GM12878 (cell line): Measurements from ENCODE around the gene FCRL6. TPM values are rescaled to one million over a fixed set of nuclear protein-coding genes. Genes with fewer than 3 reads are reported as not detected.

Source experiments
- ATAC-seq: fragments of 200-7000 bp; cut with Tn5 transposase; 3 replicates; pipeline ENCODE4 v1.9.1; 2020; ENCODE audit warnings: mild to moderate bottlenecking, moderate library complexity
- BruUV-seq: library from RNA; stranded (reverse); fragments of 400-500 nt; replicated peaks from 2 replicates; lab custom pipeline; 2021; lab: Mats Ljungman, UMichigan
- CTCF ChIA-PET: fragments of 300-600 bp; sonication (Branson Sonifier 250); formaldehyde crosslinking; extraction: SDS; loops from one replicate; lab custom pipeline; 2021; ENCODE audit warnings: inconsistent platforms; lab: Yijun Ruan, JAX
- POLR2A ChIA-PET: fragments of 350-600 bp; formaldehyde crosslinking; extraction: SDS; loops from one replicate; lab custom pipeline; 2021; ENCODE audit warnings: inconsistent platforms; lab: Charles Lee
- RAD21 ChIA-PET: fragments of 300-600 bp; sonication (Branson Sonifier 250); formaldehyde crosslinking; loops from one replicate; lab custom pipeline; 2023; ENCODE audit warnings: antibody characterized with exemption; ENCODE audit not compliant: unreplicated experiment; lab: Charles Lee
- SMC1A ChIA-PET: fragments of 300-600 bp; sonication (Branson Sonifier 250); formaldehyde crosslinking; loops from one replicate; lab custom pipeline; 2023; ENCODE audit not compliant: unreplicated experiment, uncharacterized antibody; lab: Charles Lee
- DNase-seq: peaks from one replicate; pipeline ENCODE4 v3.0.0-alpha.2; 2011; ENCODE audit warnings: low read depth, low spot score
- FAIRE-seq: peaks from 3 replicates; lab custom pipeline; 2011; peaks lifted over from hg19 to GRCh38; lab: Jason Lieb, UNC
- H2AFZ ChIP-seq: 2 replicates; pipeline ENCODE4 v1.6.0; 2011; ENCODE audit warnings: low read depth, low read length, control low read depth; ENCODE audit not compliant: control insufficient read depth
- H3K27ac ChIP-seq: 2 replicates; pipeline ENCODE4 v1.5.1; 2011; ENCODE audit warnings: control low read depth; ENCODE audit not compliant: control insufficient read depth, insufficient read depth
- H3K27me3 ChIP-seq, 2 experiments: replicated peaks in 1 of 2; 2 replicates each; pipeline versions ENCODE4 v1.6.0 to v1.6.1; 2011; ENCODE audit warnings: low read length in 1 of 2; ENCODE audit not compliant: control insufficient read depth in 2 of 2, insufficient read depth in 2 of 2
- H3K36me3 ChIP-seq, 2 experiments: 2 replicates each; pipeline ENCODE4 v1.5.1; 2011; ENCODE audit warnings: low read length in 1 of 2; ENCODE audit not compliant: control insufficient read depth in 2 of 2, insufficient read depth in 2 of 2
- H3K4me1 ChIP-seq: 2 replicates; pipeline ENCODE4 v1.6.1; 2011; ENCODE audit warnings: mild to moderate bottlenecking, low read length, moderate library complexity, mixed read lengths; ENCODE audit not compliant: control insufficient read depth, insufficient read depth
- H3K4me2 ChIP-seq: 2 replicates; pipeline ENCODE4 v1.6.0; 2011; ENCODE audit warnings: control low read depth; ENCODE audit not compliant: control insufficient read depth, insufficient read depth
- H3K4me3 ChIP-seq: fragments of 200-600 bp; sonication (generic); 2 replicates; pipeline ENCODE4 v1.5.1; 2016
- H3K79me2 ChIP-seq: 2 replicates; pipeline ENCODE4 v1.6.0; 2011; ENCODE audit warnings: low read length; ENCODE audit not compliant: control insufficient read depth, insufficient read depth
- H3K9ac ChIP-seq: 2 replicates; pipeline ENCODE4 v1.8.0; 2011; ENCODE audit warnings: low read length, control low read depth, mixed read lengths; ENCODE audit not compliant: control insufficient read depth, insufficient read depth
- H3K9me3 ChIP-seq: replicated peaks from 3 replicates; pipeline ENCODE4 v1.5.1; 2011; ENCODE audit warnings: mild to moderate bottlenecking, low read length; ENCODE audit not compliant: control insufficient read depth, insufficient read depth
- H4K20me1 ChIP-seq: 2 replicates; pipeline ENCODE4 v1.6.0; 2011; ENCODE audit not compliant: control insufficient read depth, insufficient read depth
- E2F8 ChIP-seq: fragments of 450-650 bp; IDR thresholded peaks from 2 replicates; pipeline ENCODE4 v1.6.1; 2018; ENCODE audit warnings: mild to moderate bottlenecking, low read depth, moderate library complexity; ENCODE audit not compliant: partially characterized antibody
- HCFC1 ChIP-seq: fragments of 150-350 bp; IDR thresholded peaks from 2 replicates; pipeline ENCODE4 v1.6.1; 2014; ENCODE audit warnings: low read length
- SMAD5 ChIP-seq: IDR thresholded peaks from 2 replicates; pipeline ENCODE4 v1.6.1; 2016; ENCODE audit warnings: antibody characterized with exemption, low read depth
- WGBS: methylation state at CpG from one replicate; pipeline ENCODE4 v1.1.6; 2016; ENCODE audit warnings: low lambda C conversion rate; ENCODE audit not compliant: insufficient replicate concordance, insufficient coverage; ENCODE audit errors: missing lambda C conversion rate; 5-methylcytosine and 5-hydroxymethylcytosine counted together
- in situ Hi-C: fragments of 300-500 bp; cut with MboI; formaldehyde crosslinking; loops from 9 replicates; pipeline ENCODE4 v1.14.3; 2018; ENCODE audit warnings: mixed read lengths
- intact Hi-C: fragments of 100-400 bp; cut with micrococcal nuclease; formaldehyde crosslinking; loops from one replicate; pipeline ENCODE4 v1.14.2; 2022; ENCODE audit not compliant: unreplicated experiment
- polyA plus RNA-seq, 11 experiments: library from polyadenylated mRNA; depleted of rRNA in 4 of 11; unstranded in 6 of 11; stranded (reverse) in 5 of 11; fragments of >200 nt; fragmentation: Nextera tagmentation in 4 of 11; fragmentation: Illumina TruSeq in 1 of 11; extraction: Ambion mirVana in 4 of 11; extraction: Trizol in 1 of 11; gene quantifications; 1 replicate in 1 of 11; 2 replicates in 10 of 11; pipeline versions ENCODE4 v1.2.1 to v1.2.3, GENCODE V29; 2011 to 2016; ENCODE audit warnings: inconsistent platforms in 2 of 11, missing spikeins in 2 of 11, low read depth in 1 of 11
- total RNA-seq, 4 experiments: library from RNA; depleted of rRNA in 3 of 4; stranded (reverse); fragments of >200 nt in 3 of 4; fragmentation: Illumina TruSeq in 1 of 4; extraction: Trizol in 1 of 4; gene quantifications; 2 replicates each; pipeline versions ENCODE4 v1.2.1 to v1.2.3, GENCODE V29; 2013 to 2021
- TF ChIP-seq, protein P1 (sequence below): IDR thresholded peaks from 2 replicates; pipeline ENCODE4 v1.6.1; 2012; ENCODE audit warnings: low read depth, low read length, improper control_type of control experiment

The FCRL6 gene
- total and polyA plus RNA-seq, 10 of the 15 experiments (the other 5 are each of a cell fraction or from before 2014, with no cell fraction given) = 0.04 to 0.16 (median 0.11) TPM; not detected in 7

DNA sequence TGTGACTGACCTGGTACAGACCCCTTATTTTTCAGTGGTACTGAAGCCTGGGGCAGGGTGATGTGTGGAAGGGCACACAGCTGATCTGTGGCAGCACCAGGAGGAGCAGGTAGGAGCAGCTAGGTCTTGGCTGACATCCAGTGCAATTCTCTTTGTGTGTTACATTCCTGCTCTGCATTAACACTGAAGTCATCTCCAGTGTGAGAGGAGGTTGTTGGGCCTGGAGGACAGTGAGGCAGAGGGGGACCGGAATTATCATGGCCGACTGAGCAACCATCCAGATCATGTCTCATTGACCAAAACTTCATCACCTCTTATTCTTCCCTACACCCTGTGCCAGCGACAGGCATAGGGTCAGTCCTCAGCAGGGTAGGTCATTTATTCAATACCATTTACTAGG, 26.0 kb downstream of the FCRL6 start:
- Histone ChIP-seq H3K4me1 (peaks cover 35% of the 10 kb centered on the region), H3K27me3 (0 out of 4 replicates have a peak, but pooled peaks cover 0 to 4% of the 10 kb centered on the region in 2 experiments), H3K27ac (no peak overlapping the region), H3K4me3 (no peak overlapping the region), H3K36me3 (no peaks in the 10 kb centered on the region), H3K9ac (no peak overlapping the region), H3K9me3 (peaks cover 2% of the 10 kb centered on the region; the same call in 1 of the 3 replicates), H2AFZ (no peak overlapping the region), H3K4me2 (peak overlapping the region; percentile 21), H3K79me2 (no peaks in the 10 kb centered on the region), H4K20me1 (no peaks in the 10 kb centered on the region)
- in situ Hi-C loops = no loop called here
- no peak for ATAC-seq
- 76% methylated on average over 3 of the region's 3 CpGs for WGBS
- ChIA-PET POLR2A (no interaction called here), CTCF (interaction anchor here (0.6 to 16.1 kb wide), 4 partner anchors 27 to 64 kb away, joined by 3 to 178 read pairs (median 5); partner anchors contain the start of gene FCRL6), RAD21 (interaction anchor here (0.7 to 1.0 kb wide), 4 partner anchors 28 to 699 kb away, joined by 3 to 5 read pairs (median 4); no protein-coding TSS in a partner anchor), SMC1A (interaction anchor here (0.9 to 3.4 kb wide), 5 partner anchors 9 to 76 kb away, joined by 3 to 21 read pairs (median 4); no protein-coding TSS in a partner anchor)
- BruUV-seq = no TSS peak
- intact Hi-C loops = loop anchor here (2.0 to 5.0 kb wide), 2 partner anchors 29 to 46 kb away; partner anchors contain the start of gene DUSP23
- no peak for TF ChIP-seq E2F8
- no peak for TF ChIP-seq HCFC1
- TF ChIP-seq, protein P1, sequence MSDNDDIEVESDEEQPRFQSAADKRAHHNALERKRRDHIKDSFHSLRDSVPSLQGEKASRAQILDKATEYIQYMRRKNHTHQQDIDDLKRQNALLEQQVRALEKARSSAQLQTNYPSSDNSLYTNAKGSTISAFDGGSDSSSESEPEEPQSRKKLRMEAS = no peak
- no peak for TF ChIP-seq SMAD5
- no peak for FAIRE-seq
- DNase-seq = no peak
